ENCODE measurements around the gene IGFBP6. TPM values are rescaled to one million over a fixed set of nuclear protein-coding genes. Genes with fewer than 3 reads are reported as not detected.

IGFBP6 gene
- total RNA-seq, 1 donor: 577 TPM

- Histone ChIP-seq H3K36me3 (ENCODE audit: insufficient read depth, low read length) (peaks cover 77% of the 10 kb centered on the region), H2AFZ (ENCODE audit: low read length) (no peak overlapping the region), H3K9me3 (ENCODE audit: low read depth, low read length) (no peaks in the 10 kb centered on the region), H3K4me3 (ENCODE audit: insufficient read depth, low read length) (no peak overlapping the region), H3K79me2 (ENCODE audit: insufficient read depth, low read length) (no peaks in the 10 kb centered on the region), H3K27ac (ENCODE audit: low read depth, low read length) (no peak overlapping the region), H3K4me1 (ENCODE audit: insufficient read depth, low read length) (peaks cover 35% of the 10 kb centered on the region), H3K4me2 (ENCODE audit: insufficient read depth, low read length) (no peak overlapping the region), H4K20me1 (ENCODE audit: insufficient read depth, low read length) (peaks cover 24% of the 10 kb centered on the region), H3K27me3 (ENCODE audit: insufficient read depth, low read length) (no peaks in the 10 kb centered on the region)
- TF ChIP-seq, protein P1, sequence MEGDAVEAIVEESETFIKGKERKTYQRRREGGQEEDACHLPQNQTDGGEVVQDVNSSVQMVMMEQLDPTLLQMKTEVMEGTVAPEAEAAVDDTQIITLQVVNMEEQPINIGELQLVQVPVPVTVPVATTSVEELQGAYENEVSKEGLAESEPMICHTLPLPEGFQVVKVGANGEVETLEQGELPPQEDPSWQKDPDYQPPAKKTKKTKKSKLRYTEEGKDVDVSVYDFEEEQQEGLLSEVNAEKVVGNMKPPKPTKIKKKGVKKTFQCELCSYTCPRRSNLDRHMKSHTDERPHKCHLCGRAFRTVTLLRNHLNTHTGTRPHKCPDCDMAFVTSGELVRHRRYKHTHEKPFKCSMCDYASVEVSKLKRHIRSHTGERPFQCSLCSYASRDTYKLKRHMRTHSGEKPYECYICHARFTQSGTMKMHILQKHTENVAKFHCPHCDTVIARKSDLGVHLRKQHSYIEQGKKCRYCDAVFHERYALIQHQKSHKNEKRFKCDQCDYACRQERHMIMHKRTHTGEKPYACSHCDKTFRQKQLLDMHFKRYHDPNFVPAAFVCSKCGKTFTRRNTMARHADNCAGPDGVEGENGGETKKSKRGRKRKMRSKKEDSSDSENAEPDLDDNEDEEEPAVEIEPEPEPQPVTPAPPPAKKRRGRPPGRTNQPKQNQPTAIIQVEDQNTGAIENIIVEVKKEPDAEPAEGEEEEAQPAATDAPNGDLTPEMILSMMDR (IDR thresholded peaks at IDR 0.05; ENCODE audit: extremely low read depth, low read depth, low read length): no peak
- peak; percentile 56 for DNase-seq (ENCODE audit: insufficient read length, low spot score, missing footprints)
These were observed 39.5 kb upstream of the IGFBP6 start for GRCh38 chr12:53057816-53058500.

GRCh38 chr12:53058674-53059433 is 38.6 kb upstream of the IGFBP6 start:
- H4K20me1 ChIP-seq (ENCODE audit: insufficient read depth, low read length): peaks cover 28% of the 10 kb centered on the region
- no peaks in the 10 kb centered on the region for H3K79me2 ChIP-seq (ENCODE audit: insufficient read depth, low read length)
- peaks cover 77% of the 10 kb centered on the region for H3K36me3 ChIP-seq (ENCODE audit: insufficient read depth, low read length)
- no peaks in the 10 kb centered on the region for H3K27me3 ChIP-seq (ENCODE audit: insufficient read depth, low read length)
- no peaks in the 10 kb centered on the region for H3K9me3 ChIP-seq (ENCODE audit: low read depth, low read length)
- no peak overlapping the region for H3K27ac ChIP-seq (ENCODE audit: low read depth, low read length)
- H3K4me1 ChIP-seq (ENCODE audit: insufficient read depth, low read length): peaks cover 34% of the 10 kb centered on the region
- peak; percentile 79 for DNase-seq (ENCODE audit: insufficient read length, low spot score, missing footprints)
- H3K4me3 ChIP-seq (ENCODE audit: insufficient read depth, low read length): no peak overlapping the region
- H3K4me2 ChIP-seq (ENCODE audit: insufficient read depth, low read length): no peak overlapping the region
- TF ChIP-seq, protein P1 (IDR thresholded peaks at IDR 0.05; ENCODE audit: extremely low read depth, low read depth, low read length): no peak
- H2AFZ ChIP-seq (ENCODE audit: low read length): no peak overlapping the region

- peak; percentile 74 for DNase-seq (ENCODE audit: insufficient read length, low spot score, missing footprints)
- TF ChIP-seq, protein P1 (IDR thresholded peaks at IDR 0.05; ENCODE audit: extremely low read depth, low read depth, low read length): no peak
- Histone ChIP-seq H3K36me3 (ENCODE audit: insufficient read depth, low read length) (peaks cover 77% of the 10 kb centered on the region), H3K79me2 (ENCODE audit: insufficient read depth, low read length) (no peaks in the 10 kb centered on the region), H3K4me3 (ENCODE audit: insufficient read depth, low read length) (no peak overlapping the region), H3K4me2 (ENCODE audit: insufficient read depth, low read length) (no peak overlapping the region), H3K27me3 (ENCODE audit: insufficient read depth, low read length) (no peaks in the 10 kb centered on the region), H2AFZ (ENCODE audit: low read length) (no peak overlapping the region), H3K27ac (ENCODE audit: low read depth, low read length) (no peak overlapping the region), H3K4me1 (ENCODE audit: insufficient read depth, low read length) (peaks cover 36% of the 10 kb centered on the region), H3K9me3 (ENCODE audit: low read depth, low read length) (no peaks in the 10 kb centered on the region), H4K20me1 (ENCODE audit: insufficient read depth, low read length) (peaks cover 31% of the 10 kb centered on the region)
These were observed 37.9 kb upstream of the IGFBP6 start for GRCh38 chr12:53059434-53060063.
